OCI-LY7 (cell line): ENCODE results near the gene MRPL22.

ENCODE experiments used
- EZH2phosphoT487 ChIP-seq: fragments of 200-600 bp; sonication (generic); IDR thresholded peaks from 2 replicates; pipeline ENCODE4 v1.6.1; 2018; ENCODE audit warnings: low read depth, borderline replicate concordance, mild to moderate bottlenecking, mixed run types, antibody characterized with exemption, low read length, moderate library complexity, mixed read lengths
- TF ChIP-seq, protein P1 (sequence below): fragments of 200-600 bp; sonication (generic); conservative IDR thresholded peaks from 2 replicates; pipeline ENCODE4 v1.5.1; 2014; ENCODE audit warnings: mild to moderate bottlenecking, antibody characterized with exemption, low read length, moderate library complexity, mixed read lengths

DNA sequence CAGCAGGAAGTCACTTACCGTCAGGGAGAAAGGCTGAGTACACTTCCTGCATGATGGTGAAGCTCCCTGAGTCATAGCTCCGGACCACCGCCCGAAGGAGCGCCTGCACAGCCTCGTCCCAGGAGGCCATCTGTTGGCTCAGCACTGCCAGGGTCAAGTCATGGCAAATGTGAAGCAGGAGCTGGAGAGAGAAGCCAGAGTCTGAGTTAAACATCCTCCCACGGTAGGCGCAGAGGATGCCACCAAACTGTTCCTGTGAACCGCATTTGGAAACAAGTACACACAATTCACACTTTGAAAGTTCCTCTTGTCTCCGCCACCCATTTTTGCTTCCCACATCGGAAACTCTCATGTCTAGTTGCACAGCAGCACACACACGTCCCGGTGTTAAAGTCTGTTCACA, 48.5 kb upstream of the MRPL22 start:
- TF ChIP-seq, protein P1, sequence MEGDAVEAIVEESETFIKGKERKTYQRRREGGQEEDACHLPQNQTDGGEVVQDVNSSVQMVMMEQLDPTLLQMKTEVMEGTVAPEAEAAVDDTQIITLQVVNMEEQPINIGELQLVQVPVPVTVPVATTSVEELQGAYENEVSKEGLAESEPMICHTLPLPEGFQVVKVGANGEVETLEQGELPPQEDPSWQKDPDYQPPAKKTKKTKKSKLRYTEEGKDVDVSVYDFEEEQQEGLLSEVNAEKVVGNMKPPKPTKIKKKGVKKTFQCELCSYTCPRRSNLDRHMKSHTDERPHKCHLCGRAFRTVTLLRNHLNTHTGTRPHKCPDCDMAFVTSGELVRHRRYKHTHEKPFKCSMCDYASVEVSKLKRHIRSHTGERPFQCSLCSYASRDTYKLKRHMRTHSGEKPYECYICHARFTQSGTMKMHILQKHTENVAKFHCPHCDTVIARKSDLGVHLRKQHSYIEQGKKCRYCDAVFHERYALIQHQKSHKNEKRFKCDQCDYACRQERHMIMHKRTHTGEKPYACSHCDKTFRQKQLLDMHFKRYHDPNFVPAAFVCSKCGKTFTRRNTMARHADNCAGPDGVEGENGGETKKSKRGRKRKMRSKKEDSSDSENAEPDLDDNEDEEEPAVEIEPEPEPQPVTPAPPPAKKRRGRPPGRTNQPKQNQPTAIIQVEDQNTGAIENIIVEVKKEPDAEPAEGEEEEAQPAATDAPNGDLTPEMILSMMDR = no peak
- no peak for TF ChIP-seq EZH2phosphoT487
